Stomach (tissue), 4 donors: ENCODE data around the gene NLRP3.

Experiments
- EP300 ChIP-seq: sonication (generic); formaldehyde crosslinking; IDR thresholded peaks from one replicate; pipeline ENCODE4 v1.6.1; 2017; ENCODE audit warnings: antibody characterized with exemption
- POLR2A ChIP-seq, 4 donors: fragments of 450-650 bp; IDR thresholded peaks; one replicate each; pipeline ENCODE4 v1.6.1; 2016; ENCODE audit warnings: antibody characterized with exemption in 4 of 4, control low read depth in 2 of 4, mild to moderate bottlenecking in 1 of 4, moderate library complexity in 1 of 4
- POLR2AphosphoS5 ChIP-seq, 3 donors: sonication (generic); formaldehyde crosslinking; IDR thresholded peaks; one replicate each; pipeline ENCODE4 v1.6.1; 2016; ENCODE audit warnings: antibody characterized with exemption in 3 of 3
- TF ChIP-seq, protein P1 (sequence below), 7 experiments: fragments of 450-650 bp in 4 of 7; fragments of 200-600 bp in 3 of 7; sonication (generic) in 3 of 7; IDR thresholded peaks; one replicate each; pipeline ENCODE4 v1.5.1; 2016 to 2019; ENCODE audit warnings: antibody characterized with exemption in 7 of 7, control low read depth in 2 of 7, mild to moderate bottlenecking in 1 of 7

DNA sequence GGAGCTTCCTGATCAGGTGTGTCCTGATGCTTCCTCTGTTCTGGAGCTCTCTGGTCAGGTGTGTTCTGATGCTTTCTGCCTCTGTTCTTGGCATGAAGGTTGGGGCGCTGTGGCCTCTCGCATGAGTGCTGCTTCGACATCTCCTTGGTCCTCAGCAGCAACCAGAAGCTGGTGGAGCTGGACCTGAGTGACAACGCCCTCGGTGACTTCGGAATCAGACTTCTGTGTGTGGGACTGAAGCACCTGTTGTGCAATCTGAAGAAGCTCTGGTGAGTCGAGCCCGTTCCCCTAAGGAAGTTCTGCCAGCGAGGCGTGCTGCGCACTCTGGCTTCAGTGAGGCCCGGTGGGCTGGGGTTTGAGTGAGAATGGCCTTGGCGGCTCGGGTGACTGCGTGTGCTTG lies 18.0 kb downstream of the NLRP3 start:
- TF ChIP-seq POLR2A (IDR thresholded peaks at IDR 0.05) (no peak), POLR2AphosphoS5 (IDR thresholded peaks at IDR 0.05) (no peak), EP300 (no peak)
- TF ChIP-seq, protein P1, sequence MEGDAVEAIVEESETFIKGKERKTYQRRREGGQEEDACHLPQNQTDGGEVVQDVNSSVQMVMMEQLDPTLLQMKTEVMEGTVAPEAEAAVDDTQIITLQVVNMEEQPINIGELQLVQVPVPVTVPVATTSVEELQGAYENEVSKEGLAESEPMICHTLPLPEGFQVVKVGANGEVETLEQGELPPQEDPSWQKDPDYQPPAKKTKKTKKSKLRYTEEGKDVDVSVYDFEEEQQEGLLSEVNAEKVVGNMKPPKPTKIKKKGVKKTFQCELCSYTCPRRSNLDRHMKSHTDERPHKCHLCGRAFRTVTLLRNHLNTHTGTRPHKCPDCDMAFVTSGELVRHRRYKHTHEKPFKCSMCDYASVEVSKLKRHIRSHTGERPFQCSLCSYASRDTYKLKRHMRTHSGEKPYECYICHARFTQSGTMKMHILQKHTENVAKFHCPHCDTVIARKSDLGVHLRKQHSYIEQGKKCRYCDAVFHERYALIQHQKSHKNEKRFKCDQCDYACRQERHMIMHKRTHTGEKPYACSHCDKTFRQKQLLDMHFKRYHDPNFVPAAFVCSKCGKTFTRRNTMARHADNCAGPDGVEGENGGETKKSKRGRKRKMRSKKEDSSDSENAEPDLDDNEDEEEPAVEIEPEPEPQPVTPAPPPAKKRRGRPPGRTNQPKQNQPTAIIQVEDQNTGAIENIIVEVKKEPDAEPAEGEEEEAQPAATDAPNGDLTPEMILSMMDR (IDR thresholded peaks at IDR 0.05): no peak
